SK-N-SH (cell line): ENCODE results near the gene FYCO1. TPM values are rescaled to one million over a fixed set of nuclear protein-coding genes. Genes with fewer than 3 reads are reported as not detected.

ENCODE experiments used
- CTCF ChIA-PET: fragments of 300-600, 350-600 bp; formaldehyde crosslinking; extraction: SDS; loops from one replicate; lab custom pipeline; 2021; lab: Yijun Ruan, JAX
- POLR2A ChIA-PET: fragments of 350-600 bp; sonication (Branson Sonifier 250); formaldehyde crosslinking; extraction: SDS; loops from one replicate; lab custom pipeline; 2020; ENCODE audit warnings: antibody characterized with exemption, inconsistent platforms; lab: Yijun Ruan, JAX
- DNase-seq: peaks from one replicate; pipeline ENCODE4 v3.0.0; 2012
- H2AFZ ChIP-seq: fragments of 200-600 bp; sonication (generic); 2 replicates; pipeline ENCODE4 v1.8.1; 2016; ENCODE audit warnings: antibody characterized with exemption, mild to moderate bottlenecking, low read depth
- H3F3A ChIP-seq: fragments of 200-600 bp; sonication (generic); replicated peaks from 2 replicates; pipeline ENCODE3; 2016; ENCODE audit warnings: antibody characterized with exemption, mild to moderate bottlenecking; ENCODE audit not compliant: insufficient read depth
- H3K27ac ChIP-seq, 2 experiments: fragments of 200-500 bp in 1 of 2; fragments of 200-600 bp in 1 of 2; sonication (Bioruptor generic) in 1 of 2; sonication (generic), shearing (Covaris generic) in 1 of 2; 2 replicates each; pipeline versions ENCODE4 v1.5.1 to v1.6.1; 2014 to 2016; ENCODE audit warnings: low read depth in 2 of 2, inconsistent platforms in 1 of 2, low read length in 1 of 2, mild to moderate bottlenecking in 1 of 2, mixed read lengths in 1 of 2
- H3K27me3 ChIP-seq: fragments of 200-600 bp; sonication (generic), shearing (Covaris generic); 2 replicates; pipeline ENCODE4 v1.6.1; 2016; ENCODE audit warnings: mixed run types; ENCODE audit not compliant: insufficient read depth
- H3K36me3 ChIP-seq, 2 experiments: fragments of 200-500 bp in 1 of 2; fragments of 200-600 bp in 1 of 2; sonication (Bioruptor generic) in 1 of 2; sonication (generic) in 1 of 2; replicated peaks in 1 of 2; 2 replicates each; pipeline versions ENCODE3 to v1.5.1; 2014 to 2016; ENCODE audit warnings: low read length in 1 of 2, mild to moderate bottlenecking in 1 of 2; ENCODE audit not compliant: insufficient read depth in 2 of 2, control insufficient read depth in 1 of 2
- H3K4me1 ChIP-seq, 2 experiments: fragments of 200-500 bp in 1 of 2; fragments of 200-600 bp in 1 of 2; sonication (Bioruptor generic) in 1 of 2; sonication (generic), shearing (Covaris generic) in 1 of 2; 2 replicates each; pipeline versions ENCODE4 v1.5.1 to v1.6.1; 2014 to 2016; ENCODE audit warnings: low read depth in 1 of 2, low read length in 1 of 2, mixed run types in 1 of 2; ENCODE audit not compliant: insufficient read depth in 2 of 2, control insufficient read depth in 1 of 2
- H3K4me2 ChIP-seq: fragments of 200-600 bp; sonication (generic), shearing (Covaris generic); 2 replicates; pipeline ENCODE4 v1.6.1; 2017; ENCODE audit warnings: mixed run types
- H3K4me3 ChIP-seq, 2 experiments: fragments of 200-500 bp in 1 of 2; fragments of 200-600 bp in 1 of 2; sonication (Bioruptor generic) in 1 of 2; sonication (generic), shearing (Covaris generic) in 1 of 2; 2 replicates each; pipeline versions ENCODE4 v1.5.1 to v1.8.1; 2014 to 2016; ENCODE audit warnings: low read depth in 2 of 2, inconsistent platforms in 1 of 2, low read length in 1 of 2, mild to moderate bottlenecking in 1 of 2, mixed read lengths in 1 of 2, moderate library complexity in 1 of 2
- H3K79me2 ChIP-seq: fragments of 200-600 bp; sonication (generic); 2 replicates; pipeline ENCODE4 v1.8.1; 2017; ENCODE audit warnings: mild to moderate bottlenecking; ENCODE audit not compliant: insufficient read depth
- H3K9ac ChIP-seq: fragments of 200-600 bp; sonication (generic); 2 replicates; pipeline ENCODE4 v1.6.1; 2017; ENCODE audit warnings: mixed run types
- H3K9me2 ChIP-seq: fragments of 200-600 bp; sonication (generic); 2 replicates; pipeline ENCODE4 v1.6.1; 2017; ENCODE audit warnings: mixed run types
- H3K9me3 ChIP-seq: fragments of 200-600 bp; sonication (generic); 2 replicates; pipeline ENCODE4 v1.6.1; 2017; ENCODE audit warnings: mixed run types, mild to moderate bottlenecking, moderate library complexity
- H4K20me1 ChIP-seq: fragments of 200-600 bp; sonication (generic); 2 replicates; pipeline ENCODE4 v1.6.1; 2017; ENCODE audit warnings: mild to moderate bottlenecking, mixed run types; ENCODE audit not compliant: insufficient read depth
- CHD2 ChIP-seq: fragments of 150-350 bp; IDR thresholded peaks from 2 replicates; pipeline ENCODE4 v1.6.1; 2018; ENCODE audit warnings: low read length; ENCODE audit not compliant: partially characterized antibody
- CTCF ChIP-seq: fragments of 200-600 bp; sonication (generic); IDR thresholded peaks from 2 replicates; pipeline ENCODE4 v1.6.1; 2017; ENCODE audit warnings: antibody characterized with exemption, mild to moderate bottlenecking, moderate library complexity
- EP300 ChIP-seq, 2 experiments: IDR thresholded peaks; 2 replicates each; pipeline versions ENCODE4 v1.4.0 to v1.6.1; 2012; ENCODE audit warnings: borderline replicate concordance in 1 of 2, low read depth in 1 of 2, low read length in 1 of 2
- FOXJ3 ChIP-seq: sonication (generic); formaldehyde crosslinking; IDR thresholded peaks from 2 replicates; pipeline ENCODE4 v1.5.1; 2020; ENCODE audit warnings: mild to moderate bottlenecking, missing genetic modification reagents
- FOXM1 ChIP-seq: IDR thresholded peaks from 2 replicates; pipeline ENCODE4 v1.4.0; 2012; ENCODE audit warnings: low read depth, mild to moderate bottlenecking
- IRF3 ChIP-seq: fragments of 150-350 bp; IDR thresholded peaks from 2 replicates; pipeline ENCODE4 v1.6.1; 2016; ENCODE audit warnings: mild to moderate bottlenecking, low read depth, low read length
- JUND ChIP-seq: IDR thresholded peaks from 2 replicates; pipeline ENCODE4 v1.4.0; 2012
- MEF2A ChIP-seq: IDR thresholded peaks from 2 replicates; pipeline ENCODE4 v1.4.0; 2012; ENCODE audit warnings: low read depth, borderline replicate concordance
- NRF1 ChIP-seq: IDR thresholded peaks from 2 replicates; pipeline ENCODE4 v1.6.1; 2012; ENCODE audit warnings: low read depth, mild to moderate bottlenecking, low read length
- PBX3 ChIP-seq: IDR thresholded peaks from 2 replicates; pipeline ENCODE4; 2012
- POLR2AphosphoS5 ChIP-seq: IDR thresholded peaks from 2 replicates; pipeline ENCODE4 v1.6.1; 2012; ENCODE audit warnings: low read depth, low read length
- RAD21 ChIP-seq: IDR thresholded peaks from 2 replicates; pipeline ENCODE4 v1.6.1; 2012; ENCODE audit warnings: mild to moderate bottlenecking, low read length
- RCOR1 ChIP-seq: fragments of 150-350 bp; IDR thresholded peaks from 2 replicates; pipeline ENCODE4 v1.6.1; 2017; ENCODE audit warnings: antibody characterized with exemption, low read length
- RFX5 ChIP-seq: IDR thresholded peaks from 2 replicates; pipeline ENCODE4 v1.6.1; 2012; ENCODE audit warnings: mild to moderate bottlenecking, improper control_type of control experiment, low read length
- SMC3 ChIP-seq: IDR thresholded peaks from 2 replicates; pipeline ENCODE4 v1.6.1; 2012; ENCODE audit warnings: low read depth, low read length, improper control_type of control experiment
- TAF1 ChIP-seq: IDR thresholded peaks from 2 replicates; pipeline ENCODE4 v1.6.1; 2012; ENCODE audit warnings: low read depth, mild to moderate bottlenecking, low read length, moderate library complexity, borderline replicate concordance
- TEAD4 ChIP-seq: IDR thresholded peaks from 2 replicates; pipeline ENCODE4 v1.4.0; 2012; ENCODE audit warnings: mild to moderate bottlenecking, borderline replicate concordance; ENCODE audit not compliant: insufficient read depth
- WGBS: methylation state at CpG from one replicate; pipeline ENCODE4 v1.1.6; 2017; ENCODE audit warnings: low lambda C conversion rate; 5-methylcytosine and 5-hydroxymethylcytosine counted together
- polyA plus RNA-seq, 3 experiments: library from polyadenylated mRNA; depleted of rRNA; stranded (reverse); fragments of >200 nt; gene quantifications; 2 replicates each; pipeline ENCODE4 v1.2.3, GENCODE V29; 2012

FYCO1 gene
- polyA plus RNA-seq, 1 of the 3 experiments (the other 2 are of a cell fraction), result 5.5 TPM

- H3K27me3 ChIP-seq, result no peaks in the 10 kb centered on the region; the same call in 1 of the 2 replicates
- H3K9ac ChIP-seq, result no peak overlapping the region
- no peak overlapping the region for H3K27ac ChIP-seq
- no peak for DNase-seq
- H4K20me1 ChIP-seq, result no peaks in the 10 kb centered on the region
- no peaks in the 10 kb centered on the region for H3K36me3 ChIP-seq
- no peak overlapping the region for H3K4me2 ChIP-seq
- no peak for TF ChIP-seq EP300 (IDR thresholded peaks at IDR 0.05; ENCODE audit: borderline replicate concordance in 1 of 2, low read depth in 1 of 2, low read length in 1 of 2)
- no peak for TF ChIP-seq MEF2A
- TF ChIP-seq FOXJ3 (CRISPR knock-in tag), result no peak
- no peak for TF ChIP-seq RAD21
- TF ChIP-seq TAF1, result no peak
- TF ChIP-seq IRF3, result no peak
- no peak for TF ChIP-seq CHD2
- TF ChIP-seq RCOR1, result no peak
- no peak for TF ChIP-seq POLR2AphosphoS5
- no peak for TF ChIP-seq RFX5
- TF ChIP-seq JUND, result no peak
- no peak for TF ChIP-seq PBX3
- TF ChIP-seq SMC3, result no peak
- no peak for TF ChIP-seq TEAD4
- no peak for TF ChIP-seq NRF1
- no peak for TF ChIP-seq CTCF
- no peak for TF ChIP-seq FOXM1
- no peak overlapping the region for H2AFZ ChIP-seq
- no peaks in the 10 kb centered on the region for H3K79me2 ChIP-seq
- no peaks in the 10 kb centered on the region for H3K4me1 ChIP-seq
- CTCF ChIA-PET, result no interaction called here
- 67% methylated on average over 8 of the region's 8 CpGs for WGBS
- no peak overlapping the region for H3K4me3 ChIP-seq
- H3K9me3 ChIP-seq, result no peaks in the 10 kb centered on the region
- POLR2A ChIA-PET, result no interaction called here
- H3K9me2 ChIP-seq, result no peaks in the 10 kb centered on the region
- no peaks in the 10 kb centered on the region for H3F3A ChIP-seq
Observed at GRCh38 chr3:46021516-46021915, 25.9 kb upstream of the FYCO1 start.
